Esophagus (tissue), 2 donors: Measurements from ENCODE around the gene SLC47A2. TPM values are rescaled to one million over a fixed set of nuclear protein-coding genes. Genes with fewer than 3 reads are reported as not detected.

ENCODE experiments used
- H3K27ac ChIP-seq, 2 donors: one replicate each; pipeline ENCODE4 v1.5.1; 2013; ENCODE audit warnings: low read depth in 2 of 2, mild to moderate bottlenecking in 2 of 2, inconsistent platforms in 1 of 2, low read length in 1 of 2, moderate library complexity in 1 of 2
- H3K27me3 ChIP-seq, 2 donors: one replicate each; pipeline ENCODE4 v1.6.1; 2013; ENCODE audit warnings: low read length in 2 of 2, control low read depth in 1 of 2, mild to moderate bottlenecking in 1 of 2; ENCODE audit not compliant: insufficient read depth in 2 of 2, control insufficient read depth in 1 of 2
- H3K36me3 ChIP-seq, 2 donors: one replicate each; pipeline ENCODE4 v1.6.1; 2013; ENCODE audit warnings: low read length in 1 of 2; ENCODE audit not compliant: control insufficient read depth in 2 of 2, insufficient read depth in 2 of 2
- H3K4me1 ChIP-seq, 2 donors: one replicate each; pipeline ENCODE4 v1.6.1; 2013; ENCODE audit warnings: low read length in 1 of 2; ENCODE audit not compliant: control insufficient read depth in 2 of 2, insufficient read depth in 2 of 2
- H3K4me3 ChIP-seq, 2 donors: one replicate each; pipeline ENCODE4 v1.5.1; 2013; ENCODE audit warnings: low read length in 2 of 2, mild to moderate bottlenecking in 2 of 2, low read depth in 1 of 2, moderate library complexity in 1 of 2
- H3K9me3 ChIP-seq, 2 donors: one replicate each; pipeline ENCODE4 v1.6.1; 2013; ENCODE audit warnings: mild to moderate bottlenecking in 2 of 2, low read depth in 1 of 2, low read length in 1 of 2, moderate library complexity in 1 of 2; ENCODE audit not compliant: control insufficient read depth in 2 of 2, insufficient read depth in 1 of 2
- WGBS, 2 donors: extraction: QIAGEN DNeasy Blood & Tissue Kit; methylation state at CpG; one replicate each; pipeline ENCODE4 v1.1.7; 2013; 5-methylcytosine and 5-hydroxymethylcytosine counted together
- polyA plus RNA-seq, 2 donors: library from polyadenylated mRNA; stranded (reverse); fragments of 200-250 nt; gene quantifications; one replicate each; pipeline ENCODE4 v1.2.3, GENCODE V29; 2013
- donor health status: healthy with polysubstance abuse.
- donor health status: Bipolar disorder and iron deficiency.

SLC47A2 gene
- polyA plus RNA-seq, 2 donors = 1.1 to 2.7 TPM

DNA sequence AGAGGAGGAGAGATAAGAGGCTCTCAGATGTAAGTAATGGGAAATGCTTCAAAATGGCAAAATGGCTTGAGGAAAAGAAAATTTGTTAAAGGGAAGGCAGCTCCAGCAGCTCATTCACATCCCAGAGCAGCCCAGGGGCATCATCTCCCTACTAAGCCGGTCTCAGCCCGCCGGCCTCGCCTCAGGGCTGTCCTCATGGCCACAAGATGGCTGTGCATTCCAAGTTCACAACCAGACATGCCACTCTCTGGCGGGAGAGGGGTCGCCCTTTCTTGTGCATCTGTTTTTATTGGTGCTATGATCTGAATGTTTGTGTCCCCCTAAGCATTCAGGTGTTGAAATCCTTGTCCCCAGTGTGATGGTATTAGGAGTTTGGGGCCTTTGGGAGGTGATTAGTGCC, 13.5 kb upstream of the SLC47A2 start:
- H3K4me3 ChIP-seq = no peak overlapping the region
- no peaks in the 10 kb centered on the region for H3K36me3 ChIP-seq
- H3K27me3 ChIP-seq = no peaks in the 10 kb centered on the region
- H3K4me1 ChIP-seq = peaks cover 0 to 11% of the 10 kb centered on the region in 2 donors
- WGBS, 2 donors = 93 to 94% methylated on average over 6 of the region's 6 CpGs
- no peaks in the 10 kb centered on the region for H3K9me3 ChIP-seq
- H3K27ac ChIP-seq = no peak overlapping the region

DNA sequence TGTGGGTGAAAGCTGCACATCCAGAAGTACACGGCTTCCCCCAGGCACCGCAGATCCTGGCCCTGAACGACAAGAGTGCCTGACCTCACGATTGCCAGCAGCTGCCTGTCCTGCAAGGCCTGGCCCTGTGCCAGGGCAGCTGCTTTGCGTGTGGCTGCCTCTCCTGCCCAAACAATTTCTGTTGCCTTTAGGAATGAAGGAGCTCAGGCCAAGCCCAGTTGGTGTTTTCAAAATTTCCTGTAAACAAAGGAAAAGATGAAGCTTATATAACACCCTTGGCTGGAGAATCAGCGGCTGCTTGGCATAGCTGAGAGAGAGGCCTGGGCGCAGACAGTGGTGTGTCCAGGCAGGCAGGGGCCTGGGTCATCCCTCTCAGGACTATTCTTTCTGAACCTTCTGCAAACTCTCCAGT, 11.7 kb upstream of the SLC47A2 start:
- Histone ChIP-seq H3K27me3 (no peaks in the 10 kb centered on the region), H3K36me3 (no peaks in the 10 kb centered on the region), H3K9me3 (no peaks in the 10 kb centered on the region), H3K4me3 (no peak overlapping the region), H3K27ac (peak overlapping the region; percentile 97 to 99), H3K4me1 (peaks cover 3 to 22% of the 10 kb centered on the region in 2 donors)
- 11 to 14% methylated on average over 7 of the region's 7 CpGs for WGBS, 2 donors

DNA sequence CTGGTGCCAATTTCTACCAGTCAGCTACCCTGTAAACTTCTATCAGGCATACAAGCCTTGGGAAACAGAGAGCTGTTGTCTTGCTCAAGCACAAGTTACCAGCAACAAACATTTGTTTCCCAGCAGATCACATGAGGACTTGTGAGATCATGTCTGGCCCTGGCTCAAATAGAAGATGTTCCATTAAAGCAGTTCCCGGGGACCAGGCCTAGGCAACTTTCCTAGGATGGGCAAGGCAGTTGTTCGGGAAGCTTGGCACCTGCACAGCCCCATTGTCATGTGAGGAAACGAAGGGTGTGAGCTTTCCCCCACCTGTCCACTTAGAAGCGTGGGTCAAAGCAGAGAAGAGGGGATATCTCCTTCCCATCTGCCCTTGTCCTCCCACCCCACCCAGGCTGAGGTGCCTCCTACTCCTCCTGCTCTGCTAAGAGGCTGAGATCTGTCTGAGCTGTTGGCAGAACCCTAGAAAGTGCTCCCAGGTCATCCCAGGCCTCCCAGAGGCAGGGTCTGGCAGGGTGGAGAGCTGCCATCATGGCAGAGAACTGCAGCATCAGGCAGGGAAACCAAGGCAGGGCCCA, 11.2 kb upstream of the SLC47A2 start:
- peak overlapping the region; percentile 97 to 99 for H3K27ac ChIP-seq
- H3K27me3 ChIP-seq = no peaks in the 10 kb centered on the region
- WGBS, 2 donors = 19 to 32% methylated on average over 4 of the region's 4 CpGs
- no peak overlapping the region for H3K4me3 ChIP-seq
- no peaks in the 10 kb centered on the region for H3K36me3 ChIP-seq
- no peaks in the 10 kb centered on the region for H3K9me3 ChIP-seq
- peaks cover 3 to 22% of the 10 kb centered on the region in 2 donors for H3K4me1 ChIP-seq

DNA sequence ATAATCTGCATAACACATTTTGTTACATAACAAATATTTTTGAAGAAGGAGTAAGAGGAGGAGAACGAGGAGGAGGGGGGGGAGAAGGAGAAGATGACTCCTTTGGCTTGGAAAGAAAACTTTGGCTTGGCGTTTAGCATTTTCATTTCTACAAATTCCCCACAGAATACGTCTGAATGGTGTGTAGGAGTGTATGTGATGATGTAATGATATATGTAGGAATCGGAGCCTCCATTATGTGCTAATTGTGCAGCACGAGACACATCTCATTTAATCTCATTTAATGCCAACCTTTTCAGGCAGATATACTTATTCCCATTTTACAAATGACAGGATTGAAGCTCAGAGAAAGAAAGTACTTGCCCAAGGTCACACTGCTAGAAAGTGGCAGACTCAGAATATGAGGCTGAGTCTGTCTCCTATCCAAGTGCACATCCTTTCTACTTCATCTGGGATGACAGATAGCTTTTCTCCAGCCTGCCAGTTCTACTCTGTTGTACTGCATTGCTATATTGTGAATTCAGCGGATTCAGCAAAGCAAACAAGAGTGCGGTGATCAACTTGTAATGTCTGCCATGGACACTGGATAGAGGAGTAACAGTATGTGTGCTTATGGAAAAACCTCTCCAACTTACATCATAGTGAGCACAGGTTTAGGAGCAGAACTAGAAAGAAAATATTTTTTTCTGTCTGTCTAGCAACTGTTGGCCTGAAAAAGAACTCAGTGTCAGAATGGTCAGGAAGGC, 10.4 kb upstream of the SLC47A2 start:
- H3K9me3 ChIP-seq = no peaks in the 10 kb centered on the region
- 52 to 63% methylated on average over 7 of the region's 7 CpGs for WGBS, 2 donors
- H3K4me1 ChIP-seq = peaks cover 3 to 22% of the 10 kb centered on the region in 2 donors
- H3K27me3 ChIP-seq = no peaks in the 10 kb centered on the region
- peak overlapping the region; percentile 97 to 99 for H3K27ac ChIP-seq
- H3K36me3 ChIP-seq = no peaks in the 10 kb centered on the region
- H3K4me3 ChIP-seq = no peak overlapping the region

DNA sequence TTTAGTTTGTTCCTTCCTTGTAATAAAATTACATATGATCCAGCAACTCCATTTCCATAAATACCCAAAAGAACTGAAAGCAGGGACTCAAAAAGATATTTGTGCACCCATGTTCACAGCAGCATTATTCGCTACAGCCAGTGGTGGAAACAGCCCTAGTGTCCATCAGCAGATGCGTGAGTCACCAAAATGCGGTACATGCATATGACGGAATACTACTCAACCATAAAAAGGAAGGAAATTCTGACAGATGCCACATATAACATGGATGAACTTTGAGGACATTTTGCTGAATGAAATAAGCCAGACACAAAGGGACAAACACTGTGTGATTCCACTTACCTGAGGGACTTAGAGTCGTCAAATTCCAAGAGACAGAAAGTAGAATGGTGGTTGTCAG, 9.1 kb upstream of the SLC47A2 start:
- Histone ChIP-seq H3K4me3 (no peak overlapping the region), H3K27me3 (no peaks in the 10 kb centered on the region), H3K9me3 (no peaks in the 10 kb centered on the region), H3K36me3 (no peaks in the 10 kb centered on the region), H3K4me1 (peaks cover 9 to 28% of the 10 kb centered on the region in 2 donors), H3K27ac (peak overlapping the region in 1 of 2 donors; percentile 42)
- 90 to 94% methylated on average over 5 of the region's 5 CpGs for WGBS, 2 donors

DNA sequence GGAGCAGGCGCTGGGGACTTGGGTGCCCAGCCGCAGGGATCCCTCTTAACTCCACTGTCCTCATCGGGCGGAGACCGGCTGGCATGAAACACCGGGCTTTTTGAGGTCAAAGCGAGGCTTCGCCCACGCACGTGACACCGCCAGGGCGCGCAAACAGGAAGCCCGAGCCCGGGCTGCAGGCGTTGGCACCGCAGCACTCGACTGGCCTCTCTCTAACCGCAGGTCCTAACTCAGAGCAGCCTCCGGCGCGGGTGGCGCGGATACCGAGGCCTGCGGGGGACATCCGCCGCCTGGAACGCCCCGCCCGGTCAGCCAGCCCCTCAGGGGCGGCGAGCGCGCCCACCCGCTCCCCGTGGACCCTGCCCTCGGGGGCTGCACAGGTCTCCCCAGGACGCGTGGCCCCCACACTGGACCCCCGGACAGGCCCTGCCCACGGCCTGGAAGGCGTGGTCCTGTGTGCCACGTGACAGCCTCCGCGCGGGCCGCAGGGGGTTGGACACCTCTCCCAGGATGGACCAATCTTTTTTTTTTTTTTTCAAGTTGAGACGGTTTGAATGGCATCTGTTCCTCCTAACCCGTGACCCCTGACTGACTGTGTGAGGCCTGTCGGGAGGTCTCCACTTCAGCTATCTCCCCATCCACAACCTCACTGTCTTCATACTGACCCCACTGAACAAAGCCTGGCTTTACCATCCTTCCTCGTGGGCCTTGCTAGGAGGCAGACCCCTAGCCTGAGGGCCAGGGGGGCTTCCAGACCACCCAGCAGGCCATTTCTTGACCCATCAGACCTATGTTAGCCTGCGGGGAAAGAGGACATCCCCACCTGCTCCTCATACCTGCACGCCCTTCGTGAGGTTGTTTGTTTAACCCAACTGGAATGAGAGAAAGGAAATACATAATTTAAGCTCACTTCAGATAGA, 8.4 kb upstream of the SLC47A2 start:
- Histone ChIP-seq H3K36me3 (no peaks in the 10 kb centered on the region), H3K9me3 (no peaks in the 10 kb centered on the region), H3K4me1 (peaks cover 11 to 36% of the 10 kb centered on the region in 2 donors), H3K4me3 (peak overlapping the region; percentile 13 to 44), H3K27ac (peak overlapping the region; percentile 81 to 95), H3K27me3 (no peaks in the 10 kb centered on the region)
- 24 to 30% methylated on average over 54 to 55 of the region's 55 CpGs for WGBS, 2 donors

DNA sequence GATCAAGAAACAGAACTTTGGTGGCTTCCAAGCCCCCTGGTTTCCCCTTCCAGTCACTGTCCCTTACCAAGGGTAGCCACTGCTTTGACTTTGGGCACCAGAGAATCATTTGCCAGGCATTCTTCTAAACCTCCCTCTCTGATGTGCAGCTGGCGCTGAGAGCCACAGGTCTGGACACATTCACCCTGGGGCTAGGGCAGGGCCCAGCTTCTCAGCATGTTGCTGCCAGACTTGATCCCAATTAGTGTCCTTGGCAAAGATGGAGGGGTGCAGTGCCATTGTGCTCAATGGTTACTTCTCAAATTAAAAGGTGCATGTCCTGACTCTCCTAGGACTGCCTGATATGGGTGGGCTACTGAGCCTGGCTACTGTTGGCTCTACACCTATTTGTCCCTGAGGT, 7.6 kb upstream of the SLC47A2 start:
- Histone ChIP-seq H3K36me3 (no peaks in the 10 kb centered on the region), H3K27me3 (no peaks in the 10 kb centered on the region), H3K9me3 (no peaks in the 10 kb centered on the region), H3K4me1 (peaks cover 14 to 39% of the 10 kb centered on the region in 2 donors), H3K4me3 (no peak overlapping the region), H3K27ac (peak overlapping the region; percentile 81 to 95)
- WGBS, 2 donors = 63 to 80% methylated on average over 1 of the region's 1 CpG

DNA sequence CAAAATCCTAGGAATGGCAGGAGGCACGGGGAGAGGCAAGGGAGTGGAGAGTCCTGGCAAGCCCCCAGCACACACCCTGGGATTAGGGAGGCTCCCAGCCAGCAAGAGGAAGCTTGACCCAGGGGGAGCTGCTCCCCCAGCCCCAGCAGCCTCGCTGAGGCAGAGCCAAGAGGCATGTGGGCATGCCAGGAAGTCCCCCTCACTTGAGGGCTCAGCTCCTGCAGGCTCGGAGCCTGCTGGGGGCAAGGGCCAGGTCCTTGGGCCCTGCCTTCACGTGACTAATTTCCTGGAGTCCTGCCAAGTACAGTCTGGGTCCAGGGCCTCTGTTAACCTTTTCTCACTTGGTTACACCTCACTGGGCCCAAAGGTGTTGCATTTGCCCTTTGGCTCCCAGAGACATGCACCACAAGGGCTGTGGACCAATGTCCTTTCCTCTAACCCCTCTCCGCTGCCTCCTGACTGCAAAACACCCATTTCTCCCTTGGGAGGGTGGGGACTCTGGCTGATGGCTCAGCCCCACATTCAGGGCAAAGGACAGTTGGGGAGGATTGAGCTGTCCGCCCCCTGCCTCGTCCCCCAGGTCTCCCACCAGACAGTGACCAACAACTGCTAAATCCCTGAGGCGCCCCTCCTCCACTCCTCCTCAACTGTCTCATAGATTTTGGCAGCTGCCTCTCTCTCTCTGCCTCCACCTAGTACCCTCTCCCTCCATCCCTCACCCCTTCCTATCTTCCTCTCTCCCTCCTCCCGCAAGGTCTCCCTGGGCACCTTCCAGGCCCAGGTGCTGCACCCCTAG, 4.4 kb upstream of the SLC47A2 start:
- H3K36me3 ChIP-seq = no peaks in the 10 kb centered on the region
- WGBS, 2 donors = 48 to 51% methylated on average over 9 of the region's 9 CpGs
- no peaks in the 10 kb centered on the region for H3K9me3 ChIP-seq
- H3K4me3 ChIP-seq = no peak overlapping the region
- H3K27me3 ChIP-seq = no peaks in the 10 kb centered on the region
- peak overlapping the region; percentile 32 to 56 for H3K27ac ChIP-seq
- H3K4me1 ChIP-seq = peaks cover 14 to 55% of the 10 kb centered on the region in 2 donors

DNA sequence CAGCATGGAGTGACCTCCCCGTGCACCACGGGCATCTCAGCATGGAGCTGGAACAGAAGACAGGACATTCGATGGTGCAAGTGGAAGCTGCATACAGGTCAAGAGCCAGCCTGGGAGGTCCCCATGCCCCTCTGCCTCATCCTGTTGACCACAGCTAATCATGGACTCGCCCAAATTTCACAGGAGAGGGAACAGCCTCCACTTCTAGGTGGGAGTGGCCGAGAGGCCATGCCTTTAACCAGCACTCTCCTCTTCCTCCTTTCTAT, 3.8 kb upstream of the SLC47A2 start:
- Histone ChIP-seq H3K4me3 (no peak overlapping the region), H3K9me3 (no peaks in the 10 kb centered on the region), H3K36me3 (no peaks in the 10 kb centered on the region), H3K4me1 (peaks cover 14 to 55% of the 10 kb centered on the region in 2 donors), H3K27me3 (no peaks in the 10 kb centered on the region), H3K27ac (peak overlapping the region in 1 of 2 donors; percentile 56)
- 68 to 77% methylated on average over 5 of the region's 5 CpGs for WGBS, 2 donors
